Neuron (in vitro differentiated cells): ENCODE data around the gene PPP1R3G.
A peak's percentile ranks its signal among the peaks of the same experiment; 100 is the strongest.

Experiments
- H2AFZ ChIP-seq: one replicate; pipeline ENCODE4 v1.6.1; 2013; ENCODE audit warnings: low read depth, mild to moderate bottlenecking, inconsistent platforms, low read length, moderate library complexity
- H3K27me3 ChIP-seq: one replicate; pipeline ENCODE4 v1.6.1; 2013; ENCODE audit warnings: low read length; ENCODE audit not compliant: insufficient read depth
- H3K36me3 ChIP-seq: one replicate; pipeline ENCODE4 v1.6.1; 2013; ENCODE audit warnings: low read length; ENCODE audit not compliant: insufficient read depth
- H3K4me1 ChIP-seq: one replicate; pipeline ENCODE4 v1.6.1; 2013; ENCODE audit warnings: low read length; ENCODE audit not compliant: insufficient read depth
- H3K4me3 ChIP-seq: 2 replicates; pipeline ENCODE4 v1.5.1; 2013; ENCODE audit warnings: mild to moderate bottlenecking, low read length, moderate library complexity
- H3K9me3 ChIP-seq: one replicate; pipeline ENCODE4 v1.6.1; 2013; ENCODE audit warnings: low read length

PPP1R3G gene

DNA sequence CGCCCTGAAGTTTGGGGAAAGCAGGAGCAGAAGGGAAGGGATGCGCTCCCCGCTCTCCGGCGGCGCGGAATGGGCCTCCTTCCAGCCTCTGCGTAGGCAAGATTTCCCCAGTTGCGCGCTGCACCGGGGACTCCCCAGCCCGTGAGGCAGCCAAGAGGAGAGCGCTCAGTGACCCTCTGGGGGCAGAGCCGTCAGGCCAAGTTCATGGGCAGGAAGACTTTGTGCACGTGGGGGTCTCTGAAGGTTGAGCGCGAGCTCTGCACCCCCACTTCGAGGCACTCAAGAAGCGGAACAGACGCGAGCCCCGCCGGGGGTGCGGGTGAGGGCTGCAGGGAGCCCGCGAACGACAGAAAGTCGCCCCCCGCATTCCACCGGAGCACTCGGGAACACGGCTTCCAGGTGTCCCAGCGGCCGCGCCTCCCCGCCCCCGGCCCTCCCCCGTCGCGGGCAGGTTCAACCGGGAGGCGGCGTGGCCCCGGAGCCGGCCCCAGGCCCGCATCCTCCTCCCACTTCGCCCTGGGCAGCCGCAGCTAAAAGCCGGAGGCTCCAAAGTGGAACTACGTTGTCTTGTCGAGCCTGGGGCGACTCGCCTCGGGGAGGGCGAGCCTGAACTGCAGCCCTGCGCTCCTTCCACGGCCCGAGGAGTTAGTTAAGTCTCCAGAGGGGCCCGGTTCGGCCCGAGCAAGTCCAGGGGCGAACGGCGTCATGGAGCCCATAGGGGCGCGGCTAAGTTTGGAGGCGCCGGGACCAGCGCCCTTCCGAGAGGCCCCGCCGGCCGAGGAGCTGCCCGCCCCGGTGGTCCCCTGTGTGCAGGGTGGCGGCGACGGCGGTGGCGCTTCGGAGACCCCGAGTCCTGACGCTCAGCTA lies at the start of gene PPP1R3G:
Gene PPP1R3G, plus strand, starts transcription at position 561 of the 867 bp plus-strand sequence. Its CDS starts 145 bp downstream, at position 706.
- H3K9me3 ChIP-seq = no peaks in the 10 kb centered on the region
- H2AFZ ChIP-seq = peak within 1 kb of the TSS; percentile 88
- no peaks in the 10 kb centered on the region for H3K36me3 ChIP-seq
- H3K4me1 ChIP-seq = peaks cover 6% of the 10 kb centered on the region
- peak within 1 kb of the TSS; percentile 51 for H3K4me3 ChIP-seq
- peaks cover 22% of the 10 kb centered on the region for H3K27me3 ChIP-seq

DNA sequence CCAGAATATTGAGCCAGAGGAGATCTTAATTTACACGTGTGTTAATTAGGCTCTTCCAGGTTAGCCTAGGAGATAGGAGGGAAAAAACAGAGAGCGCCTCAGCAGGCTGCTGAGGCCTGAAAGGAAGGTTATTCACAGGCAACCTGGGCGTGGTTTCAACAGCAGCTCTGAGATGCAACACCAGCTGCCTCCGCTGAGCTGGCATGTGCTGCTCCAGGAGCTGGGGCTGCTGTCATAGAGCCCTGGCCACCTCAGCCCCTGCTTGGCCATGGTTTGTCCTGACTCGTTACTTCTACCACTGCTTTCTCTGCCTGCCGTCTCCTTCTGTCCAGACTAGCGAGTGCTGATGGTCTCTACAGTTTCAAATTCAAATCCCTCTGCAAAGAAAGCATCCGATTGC lies 48.9 kb upstream of the PPP1R3G start:
- Histone ChIP-seq H3K9me3 (no peaks in the 10 kb centered on the region), H2AFZ (no peak overlapping the region), H3K4me1 (peaks cover 6% of the 10 kb centered on the region)

DNA sequence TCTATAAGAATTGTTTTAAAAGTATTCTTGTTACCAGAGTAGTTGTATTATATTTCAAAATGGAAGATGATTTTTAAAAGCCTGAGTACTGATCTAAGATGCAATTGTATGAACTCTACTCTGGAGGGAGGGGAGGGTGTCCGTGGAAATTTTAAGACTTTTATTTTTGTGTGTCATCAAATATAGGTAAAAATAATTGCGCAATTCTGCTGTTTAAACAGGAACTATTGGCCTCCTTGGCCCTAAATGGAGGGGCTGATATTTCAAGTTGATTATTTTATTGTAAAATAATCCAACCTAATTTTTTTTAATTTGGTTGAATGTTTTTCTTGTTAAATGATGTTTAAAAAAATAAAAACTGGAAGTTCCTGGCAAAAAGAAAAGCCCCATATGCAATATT lies 43.2 kb upstream of the PPP1R3G start:
- H3K36me3 ChIP-seq = no peaks in the 10 kb centered on the region
- no peaks in the 10 kb centered on the region for H3K9me3 ChIP-seq
- no peaks in the 10 kb centered on the region for H3K4me1 ChIP-seq
- no peak overlapping the region for H2AFZ ChIP-seq
- H3K27me3 ChIP-seq = no peaks in the 10 kb centered on the region
- H3K4me3 ChIP-seq = no peak overlapping the region

More for the DNA sequence above, 48.9 kb upstream of the PPP1R3G start:
- Histone ChIP-seq H3K27me3 (no peaks in the 10 kb centered on the region), H3K4me3 (no peak overlapping the region), H3K36me3 (no peaks in the 10 kb centered on the region)

DNA sequence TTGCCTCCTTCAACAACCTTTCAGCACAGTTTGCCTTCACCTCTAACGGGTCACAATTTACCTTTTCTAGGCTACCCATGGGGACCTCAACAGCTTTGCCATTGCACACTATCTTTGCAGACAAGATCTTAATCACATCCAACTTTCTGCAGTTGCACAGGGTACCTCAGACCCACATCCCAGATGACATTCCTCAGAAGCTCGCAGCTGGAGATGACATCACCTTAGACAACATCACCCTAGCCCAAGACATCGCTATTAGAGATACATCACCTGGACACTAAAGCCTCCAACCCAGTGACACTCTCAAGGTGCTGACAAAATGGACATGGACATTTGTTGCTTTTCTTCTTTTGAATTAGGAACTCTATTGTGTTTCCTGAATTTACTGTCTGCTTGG lies 42.7 kb upstream of the PPP1R3G start:
- Histone ChIP-seq H3K9me3 (no peaks in the 10 kb centered on the region), H3K4me3 (no peak overlapping the region), H3K36me3 (no peaks in the 10 kb centered on the region), H3K4me1 (no peaks in the 10 kb centered on the region), H3K27me3 (no peaks in the 10 kb centered on the region), H2AFZ (no peak overlapping the region)

DNA sequence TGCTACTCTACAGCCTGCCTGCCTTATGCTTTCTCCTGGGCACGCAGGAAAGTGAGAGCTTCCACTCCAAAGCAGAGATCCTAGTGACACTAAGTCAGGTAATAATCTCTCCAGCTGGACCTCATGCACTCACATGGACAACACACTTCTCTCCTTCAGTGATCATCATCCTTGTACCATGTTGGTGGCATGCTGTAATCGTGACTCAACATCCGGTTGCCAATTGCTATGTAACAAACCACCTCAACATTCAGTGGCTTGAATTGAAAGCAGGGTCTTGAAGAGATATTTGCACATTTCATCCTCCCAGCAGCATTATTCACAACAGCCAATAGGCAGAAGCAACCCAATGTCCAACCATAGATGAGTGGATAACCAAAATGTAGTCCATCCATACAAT lies 40.3 kb upstream of the PPP1R3G start:
- Histone ChIP-seq H3K4me1 (no peaks in the 10 kb centered on the region), H3K36me3 (no peaks in the 10 kb centered on the region), H2AFZ (no peak overlapping the region), H3K4me3 (no peak overlapping the region), H3K9me3 (no peaks in the 10 kb centered on the region), H3K27me3 (no peaks in the 10 kb centered on the region)

DNA sequence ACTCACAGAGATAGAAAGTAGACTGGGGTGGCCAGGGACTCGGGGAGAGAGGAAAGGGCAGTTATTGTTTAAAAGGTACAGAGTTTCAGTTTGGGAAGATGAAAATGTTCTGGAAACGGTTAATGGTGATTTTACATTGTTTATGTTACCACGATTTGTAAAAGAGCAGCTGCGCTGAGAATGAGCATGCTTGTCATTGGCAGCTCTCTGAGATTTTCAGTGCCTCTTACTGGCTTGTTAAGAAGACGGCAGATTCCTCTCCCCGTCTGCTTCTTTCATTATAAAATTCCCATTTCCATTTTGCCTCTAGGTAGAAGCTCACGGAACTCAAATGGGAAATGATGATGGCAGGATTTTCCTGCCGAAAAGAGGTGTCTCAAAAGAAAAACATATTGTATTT lies 39.7 kb upstream of the PPP1R3G start:
- Histone ChIP-seq H3K27me3 (no peaks in the 10 kb centered on the region), H2AFZ (no peak overlapping the region), H3K9me3 (no peaks in the 10 kb centered on the region), H3K36me3 (no peaks in the 10 kb centered on the region), H3K4me1 (no peaks in the 10 kb centered on the region), H3K4me3 (no peak overlapping the region)

DNA sequence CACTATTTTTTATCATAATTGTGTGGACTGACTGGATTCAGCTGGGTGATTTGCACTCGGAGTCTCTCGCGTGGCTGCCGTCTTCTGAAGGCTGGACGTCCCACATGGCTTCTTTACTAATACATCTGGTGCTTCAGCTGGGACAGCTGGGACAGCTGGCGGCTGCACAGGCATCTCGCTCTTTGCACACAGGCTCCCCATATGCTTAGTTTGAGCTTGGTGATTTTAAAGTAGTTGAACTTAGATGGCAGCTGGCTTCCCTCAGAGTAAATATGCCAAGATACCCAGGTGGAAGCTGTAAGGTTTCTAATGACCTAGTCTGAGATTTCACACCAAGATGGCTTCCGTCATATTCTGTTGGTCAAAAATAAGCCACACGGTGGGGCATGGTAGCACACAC lies 38.7 kb upstream of the PPP1R3G start:
- H3K9me3 ChIP-seq = peaks cover 2% of the 10 kb centered on the region
- no peaks in the 10 kb centered on the region for H3K36me3 ChIP-seq
- no peaks in the 10 kb centered on the region for H3K4me1 ChIP-seq
- H2AFZ ChIP-seq = no peak overlapping the region
- no peak overlapping the region for H3K4me3 ChIP-seq
- no peaks in the 10 kb centered on the region for H3K27me3 ChIP-seq

DNA sequence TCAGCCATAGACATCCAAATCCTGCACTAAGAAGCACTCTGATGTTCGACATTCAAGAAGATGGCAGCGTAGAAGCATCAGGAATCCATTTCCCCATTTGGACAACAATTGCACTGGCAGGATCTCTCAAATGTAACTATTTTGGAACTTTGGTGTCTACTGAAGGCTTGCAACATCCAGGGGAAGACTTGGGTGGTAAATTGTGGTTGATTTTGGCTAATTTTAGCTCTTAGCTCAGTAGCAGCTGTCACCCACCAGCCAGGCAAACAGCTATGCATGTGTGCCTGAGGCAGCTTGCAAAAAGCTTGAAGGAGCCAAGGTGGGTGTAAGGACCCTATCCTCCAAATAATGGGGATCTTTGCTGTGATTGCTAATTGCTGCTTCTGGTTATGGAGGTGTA lies 35.1 kb upstream of the PPP1R3G start:
- Histone ChIP-seq H3K9me3 (peaks cover 5% of the 10 kb centered on the region), H3K4me1 (no peaks in the 10 kb centered on the region), H2AFZ (no peak overlapping the region), H3K4me3 (no peak overlapping the region), H3K36me3 (no peaks in the 10 kb centered on the region), H3K27me3 (no peaks in the 10 kb centered on the region)

DNA sequence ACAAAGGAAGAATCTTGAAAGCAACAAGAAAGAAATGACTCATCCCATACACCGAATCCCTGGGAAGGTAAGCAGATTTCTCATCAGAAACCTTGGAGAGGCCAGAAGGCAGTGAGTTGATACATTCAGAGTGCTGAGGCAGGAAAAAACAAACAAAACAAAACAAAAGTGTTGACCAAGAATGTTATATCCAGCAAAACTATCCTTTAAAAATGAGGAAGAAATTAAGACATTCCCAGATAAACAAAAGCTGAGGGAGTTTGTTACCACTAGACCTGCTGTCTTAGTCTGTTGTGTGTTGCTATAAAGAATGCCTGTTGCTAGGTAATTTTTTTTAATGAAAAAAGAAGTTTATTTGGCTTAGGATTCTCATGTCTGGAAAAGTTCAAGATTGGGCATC lies 33.7 kb upstream of the PPP1R3G start:
- Histone ChIP-seq H3K27me3 (no peaks in the 10 kb centered on the region), H3K36me3 (no peaks in the 10 kb centered on the region), H3K4me3 (no peak overlapping the region), H3K9me3 (peaks cover 5% of the 10 kb centered on the region), H2AFZ (no peak overlapping the region), H3K4me1 (no peaks in the 10 kb centered on the region)

DNA sequence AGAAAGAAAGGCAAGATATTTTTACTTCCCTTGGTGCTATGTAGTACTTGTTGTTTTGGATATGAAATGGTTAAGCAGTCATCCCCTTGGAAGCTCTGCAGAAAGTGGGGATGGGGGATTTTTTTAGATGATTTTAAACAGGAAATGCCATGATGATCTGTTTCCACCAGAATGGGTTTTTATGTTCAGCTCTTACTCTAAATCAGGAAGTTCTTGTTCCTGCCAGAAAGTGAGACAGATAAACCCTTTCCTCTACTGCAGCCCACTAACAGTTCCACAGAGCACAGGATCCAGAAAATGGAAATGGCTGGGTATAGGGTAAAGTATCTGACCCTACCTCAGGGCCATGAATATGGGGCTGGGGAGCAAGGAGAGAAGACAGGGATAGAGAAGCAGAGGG lies 32.1 kb upstream of the PPP1R3G start:
- no peaks in the 10 kb centered on the region for H3K27me3 ChIP-seq
- H3K9me3 ChIP-seq = peaks cover 5% of the 10 kb centered on the region
- no peak overlapping the region for H2AFZ ChIP-seq
- H3K36me3 ChIP-seq = no peaks in the 10 kb centered on the region
- no peak overlapping the region for H3K4me3 ChIP-seq
- H3K4me1 ChIP-seq = no peaks in the 10 kb centered on the region

DNA sequence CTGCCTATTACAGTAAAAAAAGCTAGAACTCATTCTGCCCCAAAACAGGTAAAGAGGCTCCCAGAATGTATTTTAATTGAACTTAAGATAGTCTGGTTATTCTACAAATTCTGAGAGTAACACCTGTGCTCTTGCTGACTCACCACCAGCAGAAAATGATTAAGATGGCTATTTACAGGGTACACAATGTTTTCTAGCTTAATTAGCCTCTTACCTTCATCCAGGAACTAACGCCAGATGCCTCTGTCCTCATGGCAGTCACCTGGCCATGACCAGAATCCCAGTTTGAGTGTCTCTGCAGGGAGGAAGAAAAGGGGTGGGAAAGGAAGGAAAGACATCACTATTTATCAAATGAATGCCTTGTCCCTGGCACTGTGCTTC lies 31.3 kb upstream of the PPP1R3G start:
- peaks cover 5% of the 10 kb centered on the region for H3K9me3 ChIP-seq
- no peaks in the 10 kb centered on the region for H3K4me1 ChIP-seq
- H2AFZ ChIP-seq = no peak overlapping the region
- H3K27me3 ChIP-seq = no peaks in the 10 kb centered on the region
- no peak overlapping the region for H3K4me3 ChIP-seq
- H3K36me3 ChIP-seq = no peaks in the 10 kb centered on the region

DNA sequence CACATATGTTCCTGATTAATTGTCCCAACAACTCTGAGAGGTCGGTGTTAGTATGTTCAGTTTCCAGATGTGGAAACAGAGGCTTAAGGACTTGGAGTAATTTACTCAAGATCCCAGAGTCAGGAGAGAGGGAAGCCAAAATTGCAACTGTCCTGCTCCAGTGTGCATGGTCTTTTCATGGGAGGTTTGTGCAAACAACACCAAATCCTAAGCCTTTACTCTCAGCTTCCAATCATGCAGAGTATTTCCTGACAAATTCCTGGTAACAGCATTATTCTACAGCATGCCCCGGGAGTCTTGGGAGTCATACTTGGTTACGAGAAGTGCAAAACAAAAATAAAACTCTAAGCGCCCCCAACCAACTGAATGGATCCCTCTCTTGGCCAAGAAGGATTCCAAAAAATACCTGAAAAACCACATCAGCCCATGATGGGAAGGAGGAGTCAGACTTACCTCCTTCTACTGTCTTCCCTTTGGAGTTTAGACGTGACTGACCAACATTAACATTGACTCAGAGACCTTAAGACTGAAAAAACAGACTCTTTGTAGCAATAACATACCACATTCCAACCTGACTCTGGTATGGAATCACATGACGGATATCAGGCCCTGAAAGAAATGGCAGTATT lies 30.8 kb upstream of the PPP1R3G start:
- Histone ChIP-seq H3K27me3 (no peaks in the 10 kb centered on the region), H3K4me1 (no peaks in the 10 kb centered on the region), H3K4me3 (no peak overlapping the region), H2AFZ (no peak overlapping the region), H3K36me3 (no peaks in the 10 kb centered on the region), H3K9me3 (peaks cover 5% of the 10 kb centered on the region)

DNA sequence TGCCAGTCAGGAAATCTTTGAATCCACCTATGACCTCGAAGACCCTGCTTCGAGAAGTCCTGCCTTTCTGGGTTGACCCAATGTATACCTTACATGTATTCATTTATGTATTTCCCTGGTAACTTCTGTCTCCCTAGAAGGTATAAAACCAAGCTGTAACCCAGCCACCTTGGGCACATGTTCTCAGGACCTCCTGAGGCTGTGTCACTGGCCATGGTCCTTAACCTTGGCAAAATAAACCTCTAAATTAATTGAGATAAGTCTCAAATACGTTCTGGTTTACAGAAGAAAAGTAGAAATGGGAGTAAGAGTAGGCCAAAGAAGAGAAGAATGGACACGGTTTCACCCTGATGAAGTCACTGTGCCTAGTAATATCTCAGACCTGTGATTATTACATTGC lies 30.0 kb upstream of the PPP1R3G start:
- Histone ChIP-seq H3K4me3 (no peak overlapping the region), H3K4me1 (no peaks in the 10 kb centered on the region), H2AFZ (no peak overlapping the region), H3K9me3 (peaks cover 5% of the 10 kb centered on the region), H3K27me3 (no peaks in the 10 kb centered on the region), H3K36me3 (no peaks in the 10 kb centered on the region)
